ENCODE data around the gene IL17B. TPM values are rescaled to one million over a fixed set of nuclear protein-coding genes. Genes with fewer than 3 reads are reported as not detected.

IL17B gene
- total RNA-seq, 1 experiment from 2014 or later, result not detected

- no peak for DNase-seq (ENCODE audit: low spot score)
Observed at GRCh38 chr5:149324641-149325040, 54.5 kb downstream of the IL17B start.

Other genes starting within 250 kb of the IL17B start
- gene ABLIM3, start 237.8 kb downstream of the IL17B start, total RNA-seq (2014; rRNA removed; shearing (Covaris generic)), result 12.6 and 15.9 TPM in 2 replicates
- 0.36 and 1.4 TPM in 2 replicates for gene AFAP1L1, start 107.4 kb downstream of the IL17B start, total RNA-seq (2014; rRNA removed; shearing (Covaris generic))
- gene GRPEL2, start 33.8 kb downstream of the IL17B start, total RNA-seq (2014; rRNA removed; shearing (Covaris generic)), result 23.3 and 28.3 TPM in 2 replicates
- 15.7 and 19.7 TPM in 2 replicates for gene PCYOX1L, start 21.2 kb downstream of the IL17B start, total RNA-seq (2014; rRNA removed; shearing (Covaris generic))
- 354 and 416 TPM in 2 replicates for gene CSNK1A1, start 172.1 kb upstream of the IL17B start, total RNA-seq (2014; rRNA removed; shearing (Covaris generic))
- 0.69 and 1.6 TPM in 2 replicates for gene ARHGEF37, start 202.2 kb upstream of the IL17B start, total RNA-seq (2014; rRNA removed; shearing (Covaris generic))

Data from A172 (cell line).